OCI-LY3 (cell line): Measurements from ENCODE around the gene ICAM2.

Source experiments
- EZH2phosphoT487 ChIP-seq: fragments of 200-600 bp; shearing (Covaris generic); IDR thresholded peaks from 2 replicates; pipeline ENCODE4 v1.6.1; 2018; ENCODE audit warnings: antibody characterized with exemption, mixed run types, low read depth
- TF ChIP-seq, protein P1 (sequence below): fragments of 200-600, 300-600 bp; sonication (generic); IDR thresholded peaks from 2 replicates; pipeline ENCODE4 v1.5.1; 2014; ENCODE audit warnings: antibody characterized with exemption, low read length, low read depth

DNA sequence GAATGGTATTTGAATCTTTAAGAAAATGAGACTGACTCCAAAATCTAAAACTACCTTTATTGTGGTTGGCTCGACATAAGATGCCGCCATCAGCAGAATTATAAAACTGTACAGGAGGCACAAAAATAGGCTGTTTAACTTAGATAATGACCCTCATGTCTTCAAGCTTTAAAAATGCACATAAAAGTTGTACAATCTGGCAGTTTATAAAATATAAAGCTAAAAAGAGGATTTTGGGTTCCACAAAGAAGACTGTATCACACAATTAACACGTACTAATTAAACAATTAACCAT, 18.6 kb upstream of the ICAM2 start:
- TF ChIP-seq, protein P1, sequence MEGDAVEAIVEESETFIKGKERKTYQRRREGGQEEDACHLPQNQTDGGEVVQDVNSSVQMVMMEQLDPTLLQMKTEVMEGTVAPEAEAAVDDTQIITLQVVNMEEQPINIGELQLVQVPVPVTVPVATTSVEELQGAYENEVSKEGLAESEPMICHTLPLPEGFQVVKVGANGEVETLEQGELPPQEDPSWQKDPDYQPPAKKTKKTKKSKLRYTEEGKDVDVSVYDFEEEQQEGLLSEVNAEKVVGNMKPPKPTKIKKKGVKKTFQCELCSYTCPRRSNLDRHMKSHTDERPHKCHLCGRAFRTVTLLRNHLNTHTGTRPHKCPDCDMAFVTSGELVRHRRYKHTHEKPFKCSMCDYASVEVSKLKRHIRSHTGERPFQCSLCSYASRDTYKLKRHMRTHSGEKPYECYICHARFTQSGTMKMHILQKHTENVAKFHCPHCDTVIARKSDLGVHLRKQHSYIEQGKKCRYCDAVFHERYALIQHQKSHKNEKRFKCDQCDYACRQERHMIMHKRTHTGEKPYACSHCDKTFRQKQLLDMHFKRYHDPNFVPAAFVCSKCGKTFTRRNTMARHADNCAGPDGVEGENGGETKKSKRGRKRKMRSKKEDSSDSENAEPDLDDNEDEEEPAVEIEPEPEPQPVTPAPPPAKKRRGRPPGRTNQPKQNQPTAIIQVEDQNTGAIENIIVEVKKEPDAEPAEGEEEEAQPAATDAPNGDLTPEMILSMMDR: no peak
- no peak for TF ChIP-seq EZH2phosphoT487
